ENCODE measurements around the gene THRB.

DNA sequence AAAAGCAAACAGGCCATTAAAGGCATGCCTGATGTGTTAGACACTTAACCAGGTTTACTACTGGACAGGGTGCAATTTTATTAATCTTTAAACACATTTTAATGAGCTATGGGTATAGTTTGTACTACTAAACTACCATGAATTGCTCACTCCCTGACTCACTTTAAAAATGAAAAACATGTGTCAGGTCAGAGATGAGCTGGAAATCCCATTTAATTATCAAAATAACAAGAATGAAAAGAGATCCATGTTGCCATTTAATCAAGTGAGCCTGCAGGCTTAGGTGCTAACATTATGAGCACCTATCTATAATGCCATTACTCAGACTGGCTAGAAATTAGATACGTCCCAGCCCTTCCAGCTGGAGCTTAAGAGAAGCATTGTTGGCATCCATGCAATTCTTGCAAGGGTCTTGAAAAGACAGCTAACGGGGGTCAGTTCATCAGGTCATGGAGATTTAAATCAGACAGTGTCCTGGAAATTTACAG, 224.4 kb downstream of the THRB start:
- no peak for TF ChIP-seq DPF2 (IDR thresholded peaks at IDR 0.05)
- no peak for TF ChIP-seq CBX2 (IDR thresholded peaks at IDR 0.05; ENCODE audit: insufficient read depth, low read length, poor library complexity, severe bottlenecking)
- TF ChIP-seq MEF2D (tag; conservative IDR thresholded peaks at IDR 0.05; ENCODE audit: low read depth) = no peak
- no peak for TF ChIP-seq ZC3H8 (IDR thresholded peaks at IDR 0.05)
- no peak for TF ChIP-seq SRSF1 (IDR thresholded peaks at IDR 0.05; ENCODE audit: low read depth, low read length)
- no peak for TF ChIP-seq EP300 (IDR thresholded peaks at IDR 0.05; ENCODE audit: low read length)
- TF ChIP-seq, protein P1, sequence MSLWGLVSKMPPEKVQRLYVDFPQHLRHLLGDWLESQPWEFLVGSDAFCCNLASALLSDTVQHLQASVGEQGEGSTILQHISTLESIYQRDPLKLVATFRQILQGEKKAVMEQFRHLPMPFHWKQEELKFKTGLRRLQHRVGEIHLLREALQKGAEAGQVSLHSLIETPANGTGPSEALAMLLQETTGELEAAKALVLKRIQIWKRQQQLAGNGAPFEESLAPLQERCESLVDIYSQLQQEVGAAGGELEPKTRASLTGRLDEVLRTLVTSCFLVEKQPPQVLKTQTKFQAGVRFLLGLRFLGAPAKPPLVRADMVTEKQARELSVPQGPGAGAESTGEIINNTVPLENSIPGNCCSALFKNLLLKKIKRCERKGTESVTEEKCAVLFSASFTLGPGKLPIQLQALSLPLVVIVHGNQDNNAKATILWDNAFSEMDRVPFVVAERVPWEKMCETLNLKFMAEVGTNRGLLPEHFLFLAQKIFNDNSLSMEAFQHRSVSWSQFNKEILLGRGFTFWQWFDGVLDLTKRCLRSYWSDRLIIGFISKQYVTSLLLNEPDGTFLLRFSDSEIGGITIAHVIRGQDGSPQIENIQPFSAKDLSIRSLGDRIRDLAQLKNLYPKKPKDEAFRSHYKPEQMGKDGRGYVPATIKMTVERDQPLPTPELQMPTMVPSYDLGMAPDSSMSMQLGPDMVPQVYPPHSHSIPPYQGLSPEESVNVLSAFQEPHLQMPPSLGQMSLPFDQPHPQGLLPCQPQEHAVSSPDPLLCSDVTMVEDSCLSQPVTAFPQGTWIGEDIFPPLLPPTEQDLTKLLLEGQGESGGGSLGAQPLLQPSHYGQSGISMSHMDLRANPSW (CRISPR knock-in tag; IDR thresholded peaks at IDR 0.05) = no peak
- no peak for TF ChIP-seq MAZ (CRISPR knock-in tag; conservative IDR thresholded peaks at IDR 0.05 in 1 of 2, IDR thresholded peaks at IDR 0.05 in 1 of 2)
- no peak for TF ChIP-seq POLR2AphosphoS5 (IDR thresholded peaks at IDR 0.05; ENCODE audit: control insufficient read depth, insufficient read depth, low read depth, low read length)
- no peak for TF ChIP-seq CBFB (CRISPR knock-in tag; IDR thresholded peaks at IDR 0.05)

All from K562 (cell line).